Mesothelial cell of epicardium (in vitro differentiated cells): Measurements from ENCODE around the gene KRTAP10-7. TPM values are rescaled to one million over a fixed set of nuclear protein-coding genes. Genes with fewer than 3 reads are reported as not detected.
"Not testable (repeated sequence)": the region's sequence is repeated elsewhere in the genome, so short reads cannot be mapped to it uniquely, and the experiment has no call there.

Experiments
- DNase-seq, 2 experiments: peaks; one replicate each; pipeline ENCODE4 v3.0.0; 2021; ENCODE audit warnings: low spot score in 2 of 2; ENCODE audit not compliant: unreplicated experiment in 2 of 2
- H3K27ac Mint-ChIP-seq: 2 replicates; pipeline ENCODE4 v1.8.0; 2021; ENCODE audit warnings: mixed read lengths
- H3K27me3 Mint-ChIP-seq: 2 replicates; pipeline ENCODE4 v1.8.0; 2021; ENCODE audit warnings: low read depth, mixed read lengths
- H3K36me3 Mint-ChIP-seq: 2 replicates; pipeline ENCODE4 v1.8.0; 2021; ENCODE audit warnings: mixed read lengths
- H3K4me1 Mint-ChIP-seq: 2 replicates; pipeline ENCODE4 v1.8.0; 2021; ENCODE audit warnings: mixed read lengths
- H3K4me3 Mint-ChIP-seq: 2 replicates; pipeline ENCODE4 v1.8.0; 2021; ENCODE audit warnings: mild to moderate bottlenecking, moderate library complexity, mixed read lengths
- H3K9me3 Mint-ChIP-seq: 2 replicates; pipeline ENCODE4 v1.8.0; 2021; ENCODE audit warnings: mixed read lengths
- total RNA-seq: library from RNA; stranded (reverse); gene quantifications from 3 replicates; pipeline ENCODE4 v1.2.1, GENCODE V29; 2021
- TF ChIP-seq, protein P1 (sequence below): fragments of 200-600 bp; sonication (generic); IDR thresholded peaks from one replicate; pipeline ENCODE4 v1.5.0; 2021; ENCODE audit warnings: antibody characterized with exemption; ENCODE audit not compliant: unreplicated experiment

Gene KRTAP10-7
- total RNA-seq, 1 donor from 2014 or later: not detected

DNA sequence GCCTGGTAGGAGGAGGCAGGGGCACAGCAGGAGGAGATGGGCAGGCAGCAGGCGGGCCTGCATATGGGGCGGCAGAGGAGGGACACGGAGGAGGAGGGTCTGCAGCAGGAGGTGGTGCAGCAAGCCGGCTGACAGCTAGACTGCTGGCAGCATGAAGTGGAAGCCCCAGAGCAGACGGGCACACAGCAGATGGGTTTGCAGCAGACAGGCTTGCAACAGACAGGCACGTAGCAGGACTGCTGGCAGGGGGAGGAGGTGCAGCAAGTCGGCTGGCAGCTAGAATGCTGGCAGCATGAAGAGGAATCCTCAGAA, 20.6 kb upstream of the KRTAP10-7 start:
- DNase-seq: no peak
- peaks cover 28% of the 10 kb centered on the region for H3K9me3 Mint-ChIP-seq
- no peak overlapping the region for H3K27ac Mint-ChIP-seq
- H3K4me1 Mint-ChIP-seq: peaks cover 8% of the 10 kb centered on the region
- TF ChIP-seq, protein P1, sequence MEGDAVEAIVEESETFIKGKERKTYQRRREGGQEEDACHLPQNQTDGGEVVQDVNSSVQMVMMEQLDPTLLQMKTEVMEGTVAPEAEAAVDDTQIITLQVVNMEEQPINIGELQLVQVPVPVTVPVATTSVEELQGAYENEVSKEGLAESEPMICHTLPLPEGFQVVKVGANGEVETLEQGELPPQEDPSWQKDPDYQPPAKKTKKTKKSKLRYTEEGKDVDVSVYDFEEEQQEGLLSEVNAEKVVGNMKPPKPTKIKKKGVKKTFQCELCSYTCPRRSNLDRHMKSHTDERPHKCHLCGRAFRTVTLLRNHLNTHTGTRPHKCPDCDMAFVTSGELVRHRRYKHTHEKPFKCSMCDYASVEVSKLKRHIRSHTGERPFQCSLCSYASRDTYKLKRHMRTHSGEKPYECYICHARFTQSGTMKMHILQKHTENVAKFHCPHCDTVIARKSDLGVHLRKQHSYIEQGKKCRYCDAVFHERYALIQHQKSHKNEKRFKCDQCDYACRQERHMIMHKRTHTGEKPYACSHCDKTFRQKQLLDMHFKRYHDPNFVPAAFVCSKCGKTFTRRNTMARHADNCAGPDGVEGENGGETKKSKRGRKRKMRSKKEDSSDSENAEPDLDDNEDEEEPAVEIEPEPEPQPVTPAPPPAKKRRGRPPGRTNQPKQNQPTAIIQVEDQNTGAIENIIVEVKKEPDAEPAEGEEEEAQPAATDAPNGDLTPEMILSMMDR: no peak
- H3K36me3 Mint-ChIP-seq: peaks cover 2% of the 10 kb centered on the region
- no peak overlapping the region for H3K4me3 Mint-ChIP-seq
- peaks cover 5% of the 10 kb centered on the region for H3K27me3 Mint-ChIP-seq

DNA sequence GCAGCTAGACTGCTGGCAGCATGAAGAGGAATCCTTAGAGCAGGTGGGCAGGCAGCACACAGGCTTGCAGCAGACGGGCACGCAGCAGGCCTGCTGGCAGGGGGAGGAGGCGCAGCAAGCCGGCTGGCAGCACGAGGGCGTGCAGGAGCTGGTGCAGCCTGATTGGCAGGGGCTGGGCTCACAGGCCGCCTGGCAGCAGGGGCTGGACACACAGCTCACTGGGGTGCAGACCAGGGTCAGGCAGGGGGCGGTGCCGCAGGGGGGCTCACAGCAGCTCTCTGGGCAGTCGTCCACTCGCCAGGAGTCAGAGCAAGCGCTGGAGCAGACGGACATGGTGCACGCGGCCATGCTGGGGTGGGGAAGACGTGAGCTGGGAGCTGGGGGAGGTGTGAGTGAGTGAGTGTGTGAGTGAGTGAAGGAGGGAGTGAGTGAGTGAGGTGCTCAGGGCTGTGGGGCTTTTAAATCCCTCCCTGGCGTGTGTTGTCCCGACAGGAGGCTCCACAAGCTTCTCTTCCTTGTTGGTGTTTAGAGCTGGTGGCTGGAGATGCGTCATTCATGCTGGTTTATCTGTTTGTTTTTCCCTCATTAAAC, 20.1 kb upstream of the KRTAP10-7 start, which contains the start of gene KRTAP10-5:
Gene KRTAP10-5 (minus strand): TSS at position 374 of the 591 bp plus-strand sequence. CDS start 26 bp downstream, at position 348.
- peaks cover 28% of the 10 kb centered on the region for H3K9me3 Mint-ChIP-seq
- DNase-seq: peak in 1 of 2 experiments; percentile 31
- H3K4me1 Mint-ChIP-seq, H3K27ac Mint-ChIP-seq, H3K36me3 Mint-ChIP-seq, H3K27me3 Mint-ChIP-seq, H3K4me3 Mint-ChIP-seq: not testable (repeated sequence)

DNA sequence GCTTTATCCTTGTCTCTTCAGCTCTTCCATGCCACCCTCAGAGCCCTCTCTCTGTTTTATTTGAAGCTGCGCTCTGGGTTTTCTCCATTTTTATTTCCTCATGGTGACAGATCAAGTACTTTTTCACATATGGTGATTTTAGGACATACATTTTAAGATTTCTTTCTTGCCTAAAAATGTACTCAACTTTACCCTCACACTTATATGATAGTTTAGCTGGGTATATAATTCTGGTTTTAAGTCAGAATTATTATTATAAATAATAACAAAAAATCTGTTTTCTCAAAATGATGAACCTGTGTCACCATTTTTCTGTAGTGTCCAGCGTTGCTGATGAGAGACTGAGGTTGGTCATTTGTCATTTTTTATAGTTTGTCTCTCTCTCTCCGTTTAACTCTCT, 19.2 kb upstream of the KRTAP10-7 start:
- TF ChIP-seq, protein P1: no peak
- Mint-ChIP-seq H3K36me3 (peaks cover 2% of the 10 kb centered on the region), H3K27ac (no peak overlapping the region), H3K9me3 (peaks cover 33% of the 10 kb centered on the region), H3K4me1 (peaks cover 8% of the 10 kb centered on the region), H3K27me3 (peaks cover 13% of the 10 kb centered on the region), H3K4me3 (no peak overlapping the region)
- no peak for DNase-seq

DNA sequence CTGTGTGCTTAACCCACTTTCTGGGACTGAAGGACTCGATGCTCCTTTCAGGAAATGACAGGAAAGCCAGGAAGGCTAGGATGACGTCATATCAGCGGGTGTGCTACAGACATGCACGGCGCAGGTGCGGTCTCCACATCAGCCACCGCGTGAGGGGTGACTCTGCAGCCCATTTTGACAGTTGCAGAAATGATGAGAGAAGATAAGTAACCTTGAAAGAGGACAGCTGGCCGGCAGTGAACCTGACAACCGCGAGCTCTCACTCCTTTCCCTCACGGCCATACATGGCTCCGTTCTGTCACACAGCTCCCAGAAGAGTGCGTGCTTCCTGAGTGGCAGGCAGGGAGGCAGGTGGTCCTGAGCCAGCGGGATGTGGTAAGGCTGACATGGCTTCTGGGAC, 18.3 kb upstream of the KRTAP10-7 start:
- DNase-seq: no peak
- H3K27ac Mint-ChIP-seq: no peak overlapping the region
- H3K4me3 Mint-ChIP-seq: no peak overlapping the region
- peaks cover 2% of the 10 kb centered on the region for H3K36me3 Mint-ChIP-seq
- TF ChIP-seq, protein P1: no peak
- H3K27me3 Mint-ChIP-seq: peaks cover 20% of the 10 kb centered on the region
- H3K4me1 Mint-ChIP-seq: peaks cover 8% of the 10 kb centered on the region
- H3K9me3 Mint-ChIP-seq: peaks cover 33% of the 10 kb centered on the region

DNA sequence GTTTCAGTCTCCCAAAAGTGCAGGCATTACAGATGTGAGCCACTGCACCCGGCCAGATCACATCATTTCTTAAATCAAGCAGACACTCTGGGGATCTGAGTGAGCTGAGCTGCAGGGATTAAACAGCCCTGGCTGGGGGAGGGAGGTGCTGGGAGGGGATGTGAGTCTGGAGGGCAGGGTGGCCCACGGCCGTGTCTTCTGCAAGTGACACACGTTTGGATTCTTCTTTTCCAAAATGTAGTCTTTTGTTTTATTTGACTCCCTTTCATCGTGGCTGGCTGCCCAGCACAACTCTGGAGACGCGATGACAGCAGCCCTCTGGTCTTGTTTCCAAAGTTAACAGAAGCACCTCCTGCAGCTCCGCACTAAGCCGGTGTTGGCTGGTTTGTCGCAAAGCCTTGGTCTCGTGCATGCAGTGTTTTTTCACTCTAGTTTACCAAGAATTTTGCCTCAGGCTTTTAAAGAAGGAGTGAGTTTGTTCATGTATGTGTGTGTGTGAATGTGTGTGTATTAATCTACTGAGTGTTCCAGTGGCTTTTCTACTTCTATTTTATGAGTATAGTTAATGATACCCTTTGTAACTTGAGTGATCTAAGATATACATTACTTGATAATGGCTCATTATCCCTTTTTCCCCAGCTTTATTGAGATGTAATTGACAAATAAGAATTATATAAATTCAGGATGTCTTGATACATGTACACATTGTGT, 17.2 kb upstream of the KRTAP10-7 start:
- TF ChIP-seq, protein P1: no peak
- Mint-ChIP-seq H3K9me3 (peaks cover 25% of the 10 kb centered on the region), H3K27me3 (peaks cover 24% of the 10 kb centered on the region), H3K27ac (peak overlapping the region; percentile 43), H3K4me1 (peaks cover 8% of the 10 kb centered on the region), H3K36me3 (no peaks in the 10 kb centered on the region), H3K4me3 (no peak overlapping the region)
- peak in 1 of 2 experiments; percentile 38 for DNase-seq

DNA sequence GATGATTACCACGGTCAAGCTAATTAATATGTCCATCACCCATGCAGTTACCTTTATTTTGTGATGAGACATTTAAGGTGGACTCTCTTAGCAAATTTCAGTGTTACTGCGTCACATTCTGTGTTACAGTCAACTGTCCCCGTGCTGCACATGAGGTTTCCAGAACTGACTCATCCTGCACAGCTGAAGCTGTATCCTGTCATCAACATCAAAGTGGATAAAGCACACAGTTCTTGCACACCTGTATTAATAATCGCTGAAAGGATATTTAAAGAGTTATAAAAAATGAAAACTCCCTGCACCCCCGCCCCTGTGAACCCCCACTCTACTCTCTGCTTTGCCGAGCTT, 16.6 kb upstream of the KRTAP10-7 start:
- peaks cover 24% of the 10 kb centered on the region for H3K27me3 Mint-ChIP-seq
- peaks cover 24% of the 10 kb centered on the region for H3K9me3 Mint-ChIP-seq
- H3K4me1 Mint-ChIP-seq: peaks cover 8% of the 10 kb centered on the region
- no peak overlapping the region for H3K4me3 Mint-ChIP-seq
- DNase-seq: no peak
- H3K36me3 Mint-ChIP-seq: no peaks in the 10 kb centered on the region
- TF ChIP-seq, protein P1: no peak
- no peak overlapping the region for H3K27ac Mint-ChIP-seq
